G401 (cell line): Measurements from ENCODE around the gene PRLH. TPM values are rescaled to one million over a fixed set of nuclear protein-coding genes. Genes with fewer than 3 reads are reported as not detected.

Source experiments
- DNase-seq: peaks from one replicate; pipeline ENCODE4 v3.0.0-alpha.2; 2015; ENCODE audit warnings: low spot score
- in situ Hi-C: cut with HindIII; loops from 2 replicates; pipeline ENCODE4 v1.10.0; 2016; ENCODE audit warnings: low sequenced_read_pairs, mixed read lengths
- total RNA-seq: library from RNA; depleted of rRNA; stranded (reverse); fragments of >200 nt; shearing (Covaris generic); gene quantifications from 2 replicates; pipeline ENCODE4 v1.2.3, GENCODE V29; 2014; rRNA removed

PRLH gene, protein sequence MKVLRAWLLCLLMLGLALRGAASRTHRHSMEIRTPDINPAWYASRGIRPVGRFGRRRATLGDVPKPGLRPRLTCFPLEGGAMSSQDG
- not detected in 2 replicates for total RNA-seq

- DNase-seq: no peak
- in situ Hi-C loops: no loop called here
These were observed at the start of gene PRLH for GRCh38 chr2:237566401-237567235. Gene PRLH (plus strand): TSS chr2:237566574. CDS start chr2:237566574, 0 bp downstream.

DNA sequence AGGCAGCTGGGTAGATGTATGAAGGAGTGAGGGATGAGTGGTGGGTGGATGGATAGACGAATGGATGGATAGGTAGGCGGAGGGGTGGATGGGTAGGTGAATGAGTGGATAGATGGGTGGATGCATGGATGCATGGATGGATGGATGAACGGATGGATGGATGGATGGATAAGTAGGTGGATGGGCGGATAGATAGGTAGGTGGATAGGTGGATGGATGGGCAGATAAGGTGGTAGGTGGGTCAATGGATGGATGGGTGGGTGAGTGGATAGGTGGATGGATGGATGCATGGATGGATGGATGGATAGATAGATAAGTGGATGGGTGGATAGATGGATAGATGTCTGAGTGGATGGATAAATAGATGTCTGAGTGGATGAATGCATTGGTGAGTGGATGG lies 49.2 kb upstream of the PRLH start:
- DNase-seq: no peak
- in situ Hi-C loops: no loop called here

DNA sequence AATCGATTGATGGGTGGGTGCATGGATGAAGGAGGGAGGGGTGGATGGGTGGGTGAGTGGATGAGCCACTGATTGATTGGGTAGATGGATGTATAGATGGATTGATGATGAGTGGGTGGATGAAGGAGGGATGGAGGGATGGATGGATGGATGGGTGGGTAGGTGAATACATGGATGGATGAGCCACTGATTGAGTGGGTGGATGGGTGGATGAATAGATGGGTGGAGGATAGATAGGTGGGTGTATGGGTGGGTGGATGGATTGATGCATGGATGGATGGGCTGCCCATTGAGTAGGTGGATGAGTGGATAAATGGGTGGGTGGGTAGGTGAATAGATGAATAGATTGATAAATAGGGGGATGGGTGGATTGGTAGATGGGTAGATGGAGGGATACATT lies 48.4 kb upstream of the PRLH start:
- DNase-seq: no peak
- in situ Hi-C loops: no loop called here

DNA sequence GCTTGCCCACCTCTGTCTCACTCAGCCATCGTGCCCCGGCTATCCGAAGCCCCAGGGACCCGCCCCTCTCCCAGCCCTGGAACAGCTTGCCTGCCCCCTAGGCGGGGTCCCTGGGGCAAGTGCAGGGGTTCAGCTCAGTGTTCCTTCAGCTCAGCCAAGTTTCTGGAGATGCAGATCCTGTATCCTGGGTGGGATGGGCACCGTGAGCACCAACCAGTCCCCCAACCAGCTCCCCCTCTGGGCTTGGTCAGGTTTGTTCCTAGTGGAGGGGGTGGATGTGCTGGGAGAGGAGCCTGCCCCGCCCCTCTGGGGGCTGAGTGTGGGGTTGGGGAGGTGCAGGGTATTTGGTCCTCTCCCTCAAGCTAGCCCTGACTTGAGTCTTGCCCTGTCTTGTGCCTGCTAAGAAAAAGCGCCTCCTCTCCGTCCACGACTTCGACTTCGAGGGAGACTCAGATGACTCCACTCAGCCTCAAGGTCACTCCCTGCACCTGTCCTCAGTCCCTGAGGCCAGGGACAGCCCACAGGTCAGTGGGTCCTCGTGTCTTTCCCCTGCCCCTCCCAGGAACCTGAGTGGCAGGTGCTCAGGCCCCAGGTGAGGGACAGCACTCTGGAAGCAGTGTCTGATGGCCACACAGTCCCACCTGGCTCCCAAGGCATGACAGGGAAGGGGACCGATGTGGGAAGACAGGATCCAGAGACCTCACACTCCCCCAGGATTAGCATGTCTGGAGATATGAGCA lies 46.7 kb upstream of the PRLH start:
- no peak for DNase-seq
- in situ Hi-C loops: no loop called here

DNA sequence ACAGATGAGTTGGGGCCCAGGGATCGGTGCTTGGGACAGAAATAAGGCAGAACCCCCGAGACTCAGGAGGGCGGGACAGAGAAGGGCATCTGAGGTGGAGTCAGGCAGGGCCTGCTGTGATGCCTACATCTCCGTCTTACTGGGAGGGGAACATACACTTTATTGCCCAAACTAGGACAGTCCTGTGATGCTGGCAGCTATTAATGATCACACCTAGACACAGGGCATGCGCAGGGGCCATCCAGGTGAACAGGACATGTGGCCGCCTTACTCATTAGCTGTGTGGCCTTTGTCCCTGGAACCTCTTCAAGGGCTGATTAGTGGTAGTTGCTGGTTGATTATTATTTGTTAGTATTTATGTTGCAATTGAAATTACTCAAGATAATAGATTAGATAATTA lies 46.1 kb upstream of the PRLH start:
- DNase-seq: no peak
- in situ Hi-C loops: no loop called here

GRCh38 chr2:237524631-237525030 lies 41.7 kb upstream of the PRLH start:
- in situ Hi-C loops: no loop called here
- no peak for DNase-seq

DNA sequence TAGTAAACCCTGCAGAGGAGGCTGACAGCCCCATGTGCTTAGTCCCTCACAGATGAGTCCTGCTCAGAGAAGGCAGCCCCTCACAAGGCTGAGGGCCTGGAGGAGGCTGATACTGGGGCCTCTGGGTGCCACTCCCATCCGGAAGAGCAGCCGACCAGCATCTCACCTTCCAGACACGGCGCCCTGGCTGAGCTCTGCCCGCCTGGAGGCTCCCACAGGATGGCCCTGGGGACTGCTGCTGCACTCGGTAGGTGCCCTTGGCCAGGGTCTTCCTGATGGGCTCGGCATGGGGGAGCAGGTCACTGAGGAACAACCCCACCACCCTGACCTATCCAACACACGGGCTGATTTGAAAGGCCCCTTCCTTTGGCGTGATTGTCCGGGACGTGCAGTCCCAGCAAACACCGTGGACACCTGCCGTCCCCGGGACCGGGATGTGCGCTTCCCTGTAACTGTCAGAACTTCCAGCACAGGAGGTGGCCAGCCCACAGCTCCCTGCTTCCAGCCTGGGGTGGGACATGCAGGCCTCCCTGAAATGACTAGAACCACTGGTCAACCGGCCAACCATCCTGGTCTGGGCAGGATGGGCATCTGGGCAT lies 40.7 kb upstream of the PRLH start:
- DNase-seq: no peak
- in situ Hi-C loops: no loop called here

- DNase-seq: no peak
- in situ Hi-C loops: no loop called here
These were observed 39.1 kb upstream of the PRLH start for GRCh38 chr2:237527233-237527632.

DNA sequence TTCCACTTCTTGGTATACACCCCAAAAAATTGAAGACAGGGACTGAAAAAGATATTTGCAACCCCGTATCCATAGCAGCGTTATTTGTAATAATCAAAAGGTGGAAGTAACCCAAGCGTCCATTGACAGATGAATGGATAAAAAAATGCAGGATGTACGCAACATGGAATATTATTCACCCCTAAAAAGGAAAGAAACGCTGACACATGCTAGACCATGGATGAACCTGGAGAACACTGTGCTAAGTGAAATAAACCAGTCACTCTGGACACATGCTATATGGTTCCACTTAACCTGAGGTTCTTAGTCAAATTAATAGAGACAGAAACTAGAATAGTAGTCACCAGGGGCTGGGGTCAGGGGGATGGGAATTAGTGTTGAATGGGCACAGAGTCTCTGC lies 38.6 kb upstream of the PRLH start:
- DNase-seq: no peak
- in situ Hi-C loops: no loop called here

DNA sequence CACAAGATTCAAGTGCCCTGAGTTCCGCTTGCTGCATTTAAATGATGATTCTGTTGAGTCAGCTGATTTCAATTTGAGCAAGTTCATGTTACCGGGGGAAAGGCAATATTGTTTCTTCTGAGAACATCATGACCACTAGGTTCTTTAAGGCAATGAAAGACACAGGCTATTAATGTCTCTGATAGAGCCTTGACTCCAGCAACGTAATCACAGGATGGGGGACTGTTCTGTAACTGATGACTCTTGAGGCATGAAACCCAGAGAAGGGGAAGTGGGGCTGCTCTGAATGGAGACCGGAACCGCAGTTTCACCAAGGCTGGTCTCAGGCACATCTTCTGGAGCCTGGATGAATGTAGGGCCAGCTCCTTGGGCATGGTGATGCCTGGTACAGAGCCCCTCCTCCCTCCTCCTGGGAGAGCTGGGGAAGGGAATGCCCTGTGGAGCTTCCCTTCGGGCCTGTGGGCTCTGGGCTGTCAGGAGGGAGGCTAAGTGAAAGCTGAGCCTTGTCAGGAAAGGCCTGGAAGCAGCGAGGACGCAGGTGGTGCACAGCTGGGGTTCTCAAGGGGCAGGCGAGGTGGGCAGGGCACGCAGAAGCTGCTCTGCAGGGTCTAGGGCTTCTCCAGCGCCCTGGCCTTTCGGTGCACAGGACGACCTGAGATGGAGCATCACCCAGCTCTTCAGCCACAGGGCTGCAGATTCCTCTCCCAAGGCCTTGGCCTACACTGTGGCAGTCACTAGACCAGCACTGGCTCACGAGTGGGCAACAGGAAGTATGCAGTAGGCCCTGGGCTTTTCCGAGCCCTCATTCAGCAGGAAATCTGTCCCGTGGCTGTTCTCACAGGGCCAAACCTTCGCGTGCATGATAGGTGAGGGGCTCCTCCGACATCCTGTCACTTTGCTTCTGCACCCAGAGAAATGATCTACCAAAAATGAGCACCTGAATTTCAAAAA lies 36.6 kb upstream of the PRLH start:
- no peak for DNase-seq
- in situ Hi-C loops: no loop called here

DNA sequence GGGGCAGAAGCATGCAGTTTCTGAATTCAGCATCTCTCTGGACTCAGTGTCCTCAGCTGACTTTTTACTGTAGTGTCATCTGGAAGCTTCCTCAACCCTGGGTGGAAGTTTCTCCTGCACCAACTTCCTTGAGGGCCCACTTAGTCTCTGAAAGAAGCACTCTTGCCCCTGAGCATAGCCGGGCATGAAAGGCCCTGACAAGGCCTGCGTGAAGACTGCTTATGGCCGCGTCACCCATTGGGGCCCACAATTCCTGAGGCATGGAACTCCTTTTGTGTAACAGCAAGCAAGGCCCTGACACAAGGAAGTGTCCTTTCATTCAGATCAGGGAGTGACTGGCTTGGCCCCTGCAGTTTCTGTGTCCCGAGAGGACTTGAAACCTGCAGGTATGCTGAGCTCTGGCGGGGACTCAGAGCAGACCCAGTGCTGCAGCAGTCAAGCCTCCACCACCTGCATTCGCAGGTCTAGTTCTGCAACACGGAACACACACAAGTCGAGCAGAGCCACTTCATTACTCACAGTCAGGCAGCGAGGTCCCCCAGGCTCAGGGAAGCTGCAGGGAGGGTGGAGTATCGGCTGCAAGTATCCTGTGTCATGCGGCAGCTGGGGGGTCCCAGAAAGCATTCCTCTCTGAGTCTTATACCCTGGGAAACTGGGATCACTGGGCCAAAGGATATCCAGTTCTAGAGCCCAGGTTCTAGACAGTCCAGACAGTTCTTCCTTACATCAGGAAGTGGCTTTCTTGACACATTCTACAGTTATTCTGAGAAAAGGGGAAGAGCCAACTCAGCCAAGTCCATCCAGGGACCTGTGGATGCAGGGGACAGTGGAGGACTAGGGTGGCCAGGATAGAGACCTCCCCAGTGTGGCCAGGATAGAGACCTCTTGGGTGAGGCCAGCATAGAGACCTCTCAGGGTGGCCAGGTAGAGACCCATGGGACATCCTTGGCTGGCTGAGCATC lies 35.6 kb upstream of the PRLH start:
- in situ Hi-C loops: no loop called here
- DNase-seq: no peak

GRCh38 chr2:237532160-237532559 lies 34.2 kb upstream of the PRLH start:
- DNase-seq: no peak
- in situ Hi-C loops: no loop called here

DNA sequence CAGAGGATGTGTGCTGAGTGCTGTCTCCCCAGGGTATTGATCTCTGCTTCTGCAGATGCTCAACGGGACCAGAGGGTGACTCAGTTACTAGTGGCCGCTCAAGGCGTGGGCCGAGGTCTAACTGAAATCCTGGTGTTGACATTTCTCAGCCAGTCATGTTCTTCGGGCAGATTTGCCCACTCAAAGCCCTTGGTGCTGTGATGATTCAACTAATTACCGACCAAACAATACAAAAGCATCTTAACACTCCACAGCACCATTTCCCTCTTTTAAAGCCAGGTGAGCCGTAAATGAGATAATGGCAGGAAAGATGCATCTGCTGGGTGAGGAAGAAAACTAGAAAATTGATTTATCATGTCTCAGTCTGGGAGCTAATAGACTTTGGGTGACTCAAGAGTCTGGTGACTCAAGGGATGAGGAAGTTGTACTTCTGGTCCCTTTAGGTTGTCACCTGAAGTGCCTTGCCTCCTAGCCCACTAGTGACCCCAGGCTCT lies 32.7 kb upstream of the PRLH start:
- in situ Hi-C loops: no loop called here
- DNase-seq: no peak

DNA sequence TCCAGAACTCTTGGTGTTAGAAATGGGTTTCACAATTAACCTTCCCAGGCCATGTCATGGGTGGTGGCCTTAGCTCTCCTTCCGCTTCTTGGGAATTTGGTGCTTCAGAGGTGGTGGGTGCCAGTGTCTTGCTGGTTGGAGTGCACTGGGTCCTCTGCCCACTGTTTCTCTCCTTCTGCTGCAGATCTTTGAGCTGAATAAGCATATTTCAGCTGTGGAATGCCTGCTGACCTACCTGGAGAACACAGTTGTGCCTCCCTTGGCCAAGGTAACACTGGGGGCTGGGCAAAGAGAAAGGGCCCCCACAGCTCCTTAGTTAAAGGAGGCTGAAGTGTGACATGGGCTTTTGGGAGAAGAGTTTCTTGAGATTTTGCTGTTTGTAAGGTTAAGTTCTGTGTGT lies 32.0 kb upstream of the PRLH start:
- no peak for DNase-seq
- in situ Hi-C loops: no loop called here

DNA sequence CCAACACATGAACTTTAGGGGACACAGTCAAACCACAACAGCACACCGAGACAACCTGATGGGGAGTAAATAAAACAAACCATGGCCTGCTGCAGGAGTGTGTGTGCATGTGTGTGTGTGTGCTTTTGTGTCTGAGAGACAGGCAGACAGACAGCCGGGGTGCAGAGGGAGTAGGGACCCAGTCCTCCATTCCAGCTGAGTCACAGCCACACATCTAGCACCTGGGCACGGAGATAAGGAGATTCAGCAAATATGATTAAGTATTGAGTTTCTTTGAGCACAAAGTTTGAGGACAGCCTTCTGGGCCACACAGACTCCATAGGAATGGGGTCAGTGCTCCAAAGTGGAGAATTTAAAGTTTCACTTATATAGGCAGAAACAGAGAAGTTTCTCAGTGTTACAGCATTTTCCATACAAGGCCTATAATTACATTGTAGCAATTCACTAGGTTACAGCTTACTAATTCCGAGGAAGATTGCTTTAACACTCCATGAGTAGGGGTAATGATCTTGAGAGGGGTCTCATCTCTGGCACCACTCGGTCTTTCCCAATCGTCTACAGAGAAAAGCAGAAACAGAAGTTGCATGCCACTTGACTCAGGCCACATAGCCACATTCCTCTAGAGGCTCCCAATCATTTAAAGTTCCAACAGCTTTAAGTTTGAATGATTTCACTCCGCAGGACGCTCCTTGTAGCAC lies 30.8 kb upstream of the PRLH start:
- in situ Hi-C loops: no loop called here

DNA sequence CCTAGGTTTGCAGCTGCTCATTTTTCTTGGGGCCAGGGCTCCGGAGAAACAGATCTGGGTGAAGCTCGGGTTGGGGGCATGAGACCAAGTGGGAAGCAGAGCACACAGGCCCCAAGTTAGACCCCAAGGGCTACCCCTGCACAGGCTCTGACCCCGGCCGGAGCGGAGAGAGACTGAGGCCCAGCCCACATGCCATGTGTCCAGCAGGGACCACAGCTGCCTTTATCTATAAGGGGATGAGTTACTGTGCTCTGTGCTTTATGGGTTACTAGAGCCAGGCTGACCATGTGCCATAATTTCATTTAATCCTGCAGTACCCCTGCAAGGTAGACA lies 30.3 kb upstream of the PRLH start:
- DNase-seq: no peak

More for the DNA sequence above, 30.8 kb upstream of the PRLH start:
- DNase-seq: no peak

DNA sequence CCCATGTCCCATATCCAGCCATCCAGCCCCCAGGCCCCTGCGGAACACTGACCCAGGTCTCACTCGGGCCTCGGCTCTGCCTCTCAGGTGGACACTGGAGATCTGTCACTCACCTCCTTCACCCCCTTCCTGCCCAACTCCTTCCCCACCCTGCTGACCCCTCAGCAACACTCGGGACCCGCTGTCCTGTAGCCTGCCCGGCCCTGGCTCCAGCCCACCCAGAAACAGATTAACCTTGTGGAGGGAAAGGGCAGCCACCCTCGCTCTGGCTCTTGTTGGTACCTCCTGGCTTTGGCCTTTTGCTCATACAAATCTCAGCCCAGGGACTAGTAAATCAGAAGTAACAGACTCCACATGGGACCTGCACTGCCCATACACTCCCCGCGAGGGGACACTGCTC lies 29.8 kb upstream of the PRLH start:
- DNase-seq: no peak
- in situ Hi-C loops: no loop called here

More for the DNA sequence above, 30.3 kb upstream of the PRLH start:
- in situ Hi-C loops: no loop called here
